GM19193 (cell line): ENCODE data around the gene DDX31.

ENCODE experiments used
- POLR2A ChIP-seq: IDR thresholded peaks from 4 replicates; pipeline ENCODE4 v1.6.1; 2011; ENCODE audit not compliant: insufficient read depth, insufficient read length; ENCODE audit errors: extremely low read depth

The DDX31 gene

DNA sequence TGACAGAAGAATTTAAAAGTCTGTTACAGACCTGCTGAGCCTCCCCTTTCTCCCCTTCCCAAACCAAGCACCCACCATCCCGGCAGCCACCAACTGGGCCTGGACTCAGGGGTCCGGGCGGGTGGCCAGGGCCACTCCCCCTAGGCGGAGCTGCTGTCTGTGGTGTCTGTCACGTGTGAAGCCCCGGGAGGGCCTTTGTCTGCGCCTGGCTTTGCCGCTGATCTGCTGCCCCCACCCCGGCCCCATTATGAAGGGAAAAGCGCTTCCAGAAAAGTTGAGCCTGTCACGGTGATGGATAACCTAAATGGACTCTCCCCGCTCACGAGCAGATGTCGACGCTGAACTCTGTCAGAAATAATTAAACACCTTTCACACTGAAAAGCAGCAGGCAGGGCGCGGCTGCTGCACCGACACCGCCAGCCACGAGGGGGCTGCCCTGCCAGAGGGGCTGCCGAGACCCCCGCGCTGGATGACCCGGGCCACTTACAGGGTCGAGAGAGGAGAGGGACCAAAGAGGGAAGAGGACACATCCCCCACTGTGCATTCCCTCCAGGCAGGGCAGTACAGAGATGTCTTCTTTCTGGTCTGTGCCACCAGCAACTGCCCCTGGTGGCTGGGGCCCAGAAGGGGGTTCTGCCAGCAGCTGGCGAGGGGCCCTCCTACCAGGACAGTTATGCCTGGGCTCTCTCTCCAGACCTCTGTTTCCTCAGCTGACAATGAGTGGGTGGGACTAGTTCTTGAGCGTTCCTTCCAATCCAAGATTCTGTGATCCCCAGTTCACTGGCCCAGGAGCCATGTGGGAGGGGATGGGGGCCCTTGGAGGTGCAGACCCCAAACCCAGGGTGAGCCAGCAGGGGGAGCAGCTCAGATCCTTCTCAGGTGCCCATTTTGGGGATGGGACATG, 123.4 kb downstream of the DDX31 start:
- TF ChIP-seq POLR2A: no peak

DNA sequence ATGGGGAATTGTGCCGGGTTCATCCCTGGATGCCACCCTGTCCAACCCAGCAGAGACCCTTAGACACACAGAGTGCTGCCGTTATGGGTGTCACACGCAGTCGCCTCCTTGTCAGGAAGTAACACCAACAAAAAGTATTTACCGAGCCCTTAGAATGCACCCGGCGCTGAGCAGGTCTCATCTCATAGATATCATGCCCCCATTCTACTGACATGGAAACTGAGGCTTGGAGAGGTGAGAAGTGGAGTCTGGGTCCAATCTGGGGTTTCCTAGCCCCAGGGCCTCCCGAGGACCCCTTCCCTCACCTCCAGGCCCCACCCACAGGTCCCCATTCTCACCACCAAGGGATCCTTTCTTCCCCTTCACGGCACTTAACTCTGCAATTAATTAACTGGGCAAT, 124.2 kb downstream of the DDX31 start:
- TF ChIP-seq POLR2A: no peak

DNA sequence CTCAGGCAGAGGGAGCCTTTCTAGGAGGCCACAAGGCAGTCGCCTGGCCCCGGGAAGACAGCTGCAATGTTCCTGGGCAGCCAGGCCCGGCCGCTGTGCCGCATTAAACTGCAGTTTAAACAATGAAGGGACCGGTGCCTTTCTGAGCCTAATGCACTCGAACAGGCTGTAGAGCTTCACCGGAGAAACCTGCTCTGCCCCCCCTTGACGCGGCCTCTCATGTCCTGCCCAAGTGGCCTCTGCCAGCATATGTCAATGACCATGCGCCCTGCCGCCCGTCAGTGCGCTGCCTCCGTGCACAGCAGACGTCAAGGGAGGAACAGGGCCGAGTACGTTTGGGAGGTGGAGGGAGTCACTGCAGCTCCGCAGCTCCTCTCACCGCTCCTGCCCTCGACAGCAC, 125.8 kb downstream of the DDX31 start:
- TF ChIP-seq POLR2A: no peak

DNA sequence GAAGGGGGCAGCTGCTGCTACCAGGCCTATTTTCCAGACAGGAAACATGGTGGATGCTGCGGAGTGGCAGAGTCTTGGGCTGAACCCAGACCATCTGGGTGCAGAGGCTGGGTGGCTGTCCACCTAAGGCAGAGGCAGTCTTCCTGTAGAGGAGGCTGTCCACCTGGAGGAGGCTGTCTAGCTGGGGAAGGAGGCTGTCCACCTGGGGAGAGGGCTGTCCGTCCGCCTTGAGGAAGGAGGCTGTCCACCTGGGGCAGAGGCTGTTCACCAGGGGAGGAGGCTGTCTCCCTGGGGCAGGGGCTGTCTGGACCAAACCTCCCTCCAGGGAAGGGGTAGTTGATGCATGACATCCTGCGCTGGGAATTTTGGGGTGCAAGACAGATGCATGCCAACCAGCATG, 126.5 kb downstream of the DDX31 start:
- no peak for TF ChIP-seq POLR2A
